BE2C (cell line): ENCODE measurements around the gene POFUT1.

Experiments used
- DNase-seq: peaks from one replicate; pipeline ENCODE4 v3.0.0-alpha.2; 2020
- H3K27me3 ChIP-seq: fragments of 250-450 bp; sonication (Bioruptor Pico); 2 replicates; pipeline ENCODE4 v1.5.1; 2020; ENCODE audit warnings: mild to moderate bottlenecking
- H3K36me3 ChIP-seq: fragments of 250-450 bp; sonication (Bioruptor Pico); 2 replicates; pipeline ENCODE4 v1.5.1; 2020; ENCODE audit warnings: mild to moderate bottlenecking
- H3K4me1 ChIP-seq: fragments of 250-450 bp; sonication (Bioruptor Pico); 2 replicates; pipeline ENCODE4 v1.5.1; 2020
- H3K4me3 ChIP-seq: 2 replicates; pipeline ENCODE4 v1.5.1; 2011; ENCODE audit warnings: low read depth, low read length
- H3K9me3 ChIP-seq: fragments of 250-450 bp; sonication (Bioruptor Pico); 2 replicates; pipeline ENCODE4 v1.5.1; 2020
- CTCF ChIP-seq: IDR thresholded peaks from 2 replicates; pipeline ENCODE4 v1.5.1; 2012; ENCODE audit warnings: mild to moderate bottlenecking, low read depth, low read length

POFUT1 gene

GRCh38 chr20:32285621-32286371 is 78.1 kb downstream of the POFUT1 start:
- TF ChIP-seq CTCF, result no peak
- Histone ChIP-seq H3K4me3 (no peak overlapping the region), H3K27me3 (no peaks in the 10 kb centered on the region), H3K9me3 (no peaks in the 10 kb centered on the region), H3K4me1 (peaks cover 5% of the 10 kb centered on the region; the same call in 1 of the 2 replicates), H3K36me3 (peaks cover 6% of the 10 kb centered on the region)
- DNase-seq, result no peak

- Histone ChIP-seq H3K4me1 (peaks cover 5% of the 10 kb centered on the region; the same call in 1 of the 2 replicates), H3K9me3 (no peaks in the 10 kb centered on the region)
- DNase-seq, result no peak
These were observed 79.6 kb downstream of the POFUT1 start for GRCh38 chr20:32287231-32287638.

More at GRCh38 chr20:32287231-32287638, 79.6 kb downstream of the POFUT1 start:
- no peaks in the 10 kb centered on the region; the same call in 1 of the 2 replicates for H3K36me3 ChIP-seq
- H3K4me3 ChIP-seq, result no peak overlapping the region
- no peaks in the 10 kb centered on the region for H3K27me3 ChIP-seq
- TF ChIP-seq CTCF, result no peak
